ENCODE data around the gene TSPAN15. TPM values are rescaled to one million over a fixed set of nuclear protein-coding genes. Genes with fewer than 3 reads are reported as not detected.

TSPAN15 gene
- total and polyA plus RNA-seq, 2 of the 4 experiments (the other 2 are of a cell fraction): 0.48 TPM; not detected in 1

DNA sequence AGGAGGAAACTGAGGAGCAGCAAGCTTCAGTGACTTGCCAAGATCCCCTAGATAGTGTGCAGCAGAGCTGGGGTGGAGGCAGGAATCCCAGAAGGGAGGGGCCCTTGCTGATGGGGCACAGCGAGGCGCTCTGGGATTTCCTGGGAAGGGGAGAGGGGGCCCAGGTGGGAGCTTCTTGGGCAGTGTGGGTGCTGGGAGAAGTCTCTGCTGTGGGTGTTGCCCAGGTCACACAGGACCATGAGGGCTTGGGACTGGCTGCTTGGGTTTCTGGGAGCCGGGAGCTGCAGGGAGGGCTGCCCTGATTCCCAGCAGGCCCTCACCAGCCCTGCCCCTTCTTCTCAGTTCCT lies 55.2 kb downstream of the TSPAN15 start:
- H4K5ac ChIP-seq (ENCODE audit: low read depth, low read length): no peak overlapping the region
- H2BK15ac ChIP-seq (ENCODE audit: low read depth, low read length): no peak overlapping the region
- no peak overlapping the region for H3K4me3 ChIP-seq (ENCODE audit: insufficient read depth, low read depth, low read length)
- no peak overlapping the region for H3K18ac ChIP-seq (ENCODE audit: low read depth, low read length)
- no CpG with 5 or more reads among the region's 3 CpGs for WGBS, 2 experiments (ENCODE audit: extremely low coverage in 2 of 2, insufficient read length in 1 of 2)
- no peaks in the 10 kb centered on the region for H3K79me1 ChIP-seq (ENCODE audit: low read depth in 1 of 2, low read length in 2 of 2)
- H3K9ac ChIP-seq (ENCODE audit: low read depth, low read length): no peak overlapping the region
- H3K14ac ChIP-seq (replicated peaks; ENCODE audit: low read depth, low read length): no peak overlapping the region
- H3K27ac ChIP-seq (ENCODE audit: insufficient read depth, low read length): no peak overlapping the region
- peak overlapping the region; percentile 51 for H2AFZ ChIP-seq (replicated peaks; ENCODE audit: low read length, poor library complexity)
- no peak for TF ChIP-seq RAD21 (IDR thresholded peaks at IDR 0.05; ENCODE audit: low read length)
- no peak for TF ChIP-seq MAZ (IDR thresholded peaks at IDR 0.05; ENCODE audit: borderline replicate concordance, low read depth, low read length)
- no peak for TF ChIP-seq CTCF (conservative IDR thresholded peaks at IDR 0.05; ENCODE audit: low read depth, low read length)
- no peak for DNase-seq
- no peak overlapping the region for H4K8ac ChIP-seq (ENCODE audit: low read depth in 2 of 2, low read length in 2 of 2)
- BruUV-seq (replicated peaks): no TSS peak
- ChIA-PET CTCF (interaction anchor here (1.3 kb wide), 1 partner anchor 98 kb away, joined by 5 read pairs; no protein-coding TSS in a partner anchor), POLR2A (ENCODE audit: unreplicated experiment) (no interaction called here)
- H3K4ac ChIP-seq (ENCODE audit: low read depth, low read length): no peak overlapping the region
- H3K56ac ChIP-seq (ENCODE audit: extremely low read depth, insufficient read depth, low read length): no peak overlapping the region
- in situ Hi-C loops (cut with MboI; ENCODE audit: low sequenced_read_pairs): loop anchor here (10.0 to 25.0 kb wide), 2 partner anchors 272 to 406 kb away; no protein-coding TSS in a partner anchor
- intact Hi-C loops (cut with micrococcal nuclease): no loop called here
- no peak overlapping the region for H2AK5ac ChIP-seq (ENCODE audit: low read depth, low read length)
- dilution Hi-C loops (cut with HindIII; ENCODE audit: low sequenced_read_pairs, unreplicated experiment): no loop called here
- H3K27me3 ChIP-seq (ENCODE audit: control insufficient read depth, insufficient read depth, low read length): peaks cover 39% of the 10 kb centered on the region
- no peaks in the 10 kb centered on the region for H4K20me1 ChIP-seq (ENCODE audit: insufficient read depth, low read length)
- no peak for ATAC-seq (ENCODE audit: low read depth)
- H2BK20ac ChIP-seq (ENCODE audit: low read depth, low read length): no peak overlapping the region
- H4K91ac ChIP-seq (ENCODE audit: insufficient read depth, low read depth, low read length): no peak overlapping the region
- H3K4me2 ChIP-seq (ENCODE audit: low read depth, low read length): no peak overlapping the region
- no peak overlapping the region for H3K23ac ChIP-seq (ENCODE audit: low read depth, low read length)
- H3K9me1 ChIP-seq (ENCODE audit: insufficient read depth, low read length): no peaks in the 10 kb centered on the region
- H3K36me3 ChIP-seq (ENCODE audit: control insufficient read depth, insufficient read depth, low read length): no peaks in the 10 kb centered on the region
- no peak overlapping the region for H2AK9ac ChIP-seq (replicated peaks; ENCODE audit: low read depth, low read length, poor library complexity)
- no peak overlapping the region for H2BK120ac ChIP-seq (ENCODE audit: low read depth, low read length)
- no peaks in the 10 kb centered on the region for H3K9me3 ChIP-seq (ENCODE audit: control insufficient read depth, insufficient read depth, low read length)
- no peaks in the 10 kb centered on the region for H3K4me1 ChIP-seq (ENCODE audit: control insufficient read depth, insufficient read depth, low read length)
- no peak overlapping the region for H2BK5ac ChIP-seq (ENCODE audit: low read depth, low read length, poor library complexity, severe bottlenecking)
